ENCODE results near the gene ZNF692. TPM values are rescaled to one million over a fixed set of nuclear protein-coding genes. Genes with fewer than 3 reads are reported as not detected.
"Not testable (repeated sequence)": the region's sequence is repeated elsewhere in the genome, so short reads cannot be mapped to it uniquely, and the experiment has no call there.

The ZNF692 gene
- polyA plus RNA-seq, 3 donors: 31.5 to 35.2 (median 32.3) TPM

- DNase-seq (ENCODE audit: low read depth in 3 of 3, low spot score in 2 of 3): not testable (repeated sequence)
These were observed 23.5 kb upstream of the ZNF692 start for GRCh38 chr1:248882427-248882826.

- no peak for DNase-seq (ENCODE audit: low read depth in 3 of 3, low spot score in 2 of 3)
These were observed 22.4 kb upstream of the ZNF692 start for GRCh38 chr1:248881261-248881660.

- peak; percentile 85 to 96 (median 88) for DNase-seq (ENCODE audit: low read depth in 3 of 3, low spot score in 2 of 3)
These were observed 15.2 kb upstream of the ZNF692 start for GRCh38 chr1:248873993-248874533.

- DNase-seq (ENCODE audit: low read depth in 3 of 3, low spot score in 2 of 3): peak; percentile 91 to 95 (median 91)
These were observed 14.6 kb upstream of the ZNF692 start for GRCh38 chr1:248873409-248873992.

GRCh38 chr1:248872752-248873408, 14.0 kb upstream of the ZNF692 start:
- peak in 1 of 3 donors; percentile 67 for DNase-seq (ENCODE audit: low read depth in 3 of 3, low spot score in 2 of 3)

GRCh38 chr1:248871837-248872401, 13.0 kb upstream of the ZNF692 start:
- DNase-seq (ENCODE audit: low read depth in 3 of 3, low spot score in 2 of 3): no peak

- peak in 2 of 3 donors; percentile 40 to 75 for DNase-seq (ENCODE audit: low read depth in 3 of 3, low spot score in 2 of 3)
These were observed 4.4 kb upstream of the ZNF692 start for GRCh38 chr1:248862998-248863881.

GRCh38 chr1:248862695-248862997, 3.8 kb upstream of the ZNF692 start:
- no peak for DNase-seq (ENCODE audit: low read depth in 3 of 3, low spot score in 2 of 3)

- no peak for DNase-seq (ENCODE audit: low read depth in 3 of 3, low spot score in 2 of 3)
These were observed 2.7 kb upstream of the ZNF692 start for GRCh38 chr1:248861616-248862015.

- no peak for DNase-seq (ENCODE audit: low read depth in 3 of 3, low spot score in 2 of 3)
These were observed 1.1 kb upstream of the ZNF692 start for GRCh38 chr1:248860007-248860406.

GRCh38 chr1:248858096-248858890, 592 bp downstream of the ZNF692 start:
- peak in 2 of 3 donors; percentile 38 to 45 for DNase-seq (ENCODE audit: low read depth in 3 of 3, low spot score in 2 of 3)

- no peak for DNase-seq (ENCODE audit: low read depth in 3 of 3, low spot score in 2 of 3)
These were observed 1.2 kb downstream of the ZNF692 start for GRCh38 chr1:248857749-248858095.

GRCh38 chr1:248857201-248857600, 1.7 kb downstream of the ZNF692 start:
- DNase-seq (ENCODE audit: low read depth in 3 of 3, low spot score in 2 of 3): no peak

GRCh38 chr1:248856176-248856575, 2.7 kb downstream of the ZNF692 start:
- DNase-seq (ENCODE audit: low read depth in 3 of 3, low spot score in 2 of 3): no peak

- no peak for DNase-seq (ENCODE audit: low read depth in 3 of 3, low spot score in 2 of 3)
These were observed 3.3 kb downstream of the ZNF692 start for GRCh38 chr1:248855580-248855979.

GRCh38 chr1:248853663-248854375, 5.1 kb downstream of the ZNF692 start:
- no peak for DNase-seq (ENCODE audit: low read depth in 3 of 3, low spot score in 2 of 3)

GRCh38 chr1:248852481-248853405, 6.1 kb downstream of the ZNF692 start:
- no peak for DNase-seq (ENCODE audit: low read depth in 3 of 3, low spot score in 2 of 3)

GRCh38 chr1:248851390-248851789, 7.5 kb downstream of the ZNF692 start:
- no peak for DNase-seq (ENCODE audit: low read depth in 3 of 3, low spot score in 2 of 3)

All from right renal cortex interstitium (tissue), 3 donors.